Calu3 (cell line): Measurements from ENCODE around the gene WBP2. TPM values are rescaled to one million over a fixed set of nuclear protein-coding genes. Genes with fewer than 3 reads are reported as not detected.

Experiments used
- BruUV-seq: library from RNA; stranded (reverse); fragments of 400-500 nt; replicated peaks from 2 replicates; lab custom pipeline; 2021; lab: Mats Ljungman, UMichigan
- CTCF ChIA-PET: fragments of 300-600 bp; sonication (Branson Sonifier 250); formaldehyde crosslinking; loops from one replicate; lab custom pipeline; 2022; ENCODE audit warnings: antibody characterized with exemption; lab: Charles Lee
- DNase-seq: peaks from one replicate; pipeline ENCODE4 v3.0.0; 2022
- H3K27ac Mint-ChIP-seq: one replicate; pipeline ENCODE4 v1.8.0; 2022; ENCODE audit warnings: mixed read lengths; ENCODE audit not compliant: unreplicated experiment
- H3K27me3 Mint-ChIP-seq: one replicate; pipeline ENCODE4 v1.8.0; 2022; ENCODE audit warnings: mixed read lengths; ENCODE audit not compliant: unreplicated experiment
- H3K36me3 Mint-ChIP-seq: one replicate; pipeline ENCODE4 v1.8.0; 2022; ENCODE audit warnings: mild to moderate bottlenecking, moderate library complexity, mixed read lengths; ENCODE audit not compliant: insufficient read depth, unreplicated experiment
- H3K4me1 Mint-ChIP-seq: one replicate; pipeline ENCODE4 v1.8.0; 2022; ENCODE audit warnings: mild to moderate bottlenecking, low read depth, mixed read lengths; ENCODE audit not compliant: unreplicated experiment
- H3K4me3 Mint-ChIP-seq: one replicate; pipeline ENCODE4 v1.8.0; 2022; ENCODE audit warnings: mild to moderate bottlenecking, low read depth, moderate library complexity, mixed read lengths; ENCODE audit not compliant: unreplicated experiment
- H3K9me3 Mint-ChIP-seq: one replicate; pipeline ENCODE4 v1.8.0; 2022; ENCODE audit warnings: low read depth, mixed read lengths; ENCODE audit not compliant: unreplicated experiment
- intact Hi-C: fragments of 100-400 bp; cut with micrococcal nuclease; formaldehyde crosslinking; loops from one replicate; pipeline ENCODE4 v1.10.0; 2022; ENCODE audit not compliant: unreplicated experiment
- total RNA-seq: library from RNA; stranded (reverse); gene quantifications from 2 replicates; pipeline ENCODE4 v1.2.3, GENCODE V29; 2022
- TF ChIP-seq, protein P1 (sequence below): fragments of 200-600 bp; IDR thresholded peaks from one replicate; pipeline ENCODE4 v1.8.0; 2022; ENCODE audit warnings: antibody characterized with exemption; ENCODE audit not compliant: unreplicated experiment

The WBP2 gene
- total RNA-seq, 1 experiment from 2014 or later: 126 TPM

DNA sequence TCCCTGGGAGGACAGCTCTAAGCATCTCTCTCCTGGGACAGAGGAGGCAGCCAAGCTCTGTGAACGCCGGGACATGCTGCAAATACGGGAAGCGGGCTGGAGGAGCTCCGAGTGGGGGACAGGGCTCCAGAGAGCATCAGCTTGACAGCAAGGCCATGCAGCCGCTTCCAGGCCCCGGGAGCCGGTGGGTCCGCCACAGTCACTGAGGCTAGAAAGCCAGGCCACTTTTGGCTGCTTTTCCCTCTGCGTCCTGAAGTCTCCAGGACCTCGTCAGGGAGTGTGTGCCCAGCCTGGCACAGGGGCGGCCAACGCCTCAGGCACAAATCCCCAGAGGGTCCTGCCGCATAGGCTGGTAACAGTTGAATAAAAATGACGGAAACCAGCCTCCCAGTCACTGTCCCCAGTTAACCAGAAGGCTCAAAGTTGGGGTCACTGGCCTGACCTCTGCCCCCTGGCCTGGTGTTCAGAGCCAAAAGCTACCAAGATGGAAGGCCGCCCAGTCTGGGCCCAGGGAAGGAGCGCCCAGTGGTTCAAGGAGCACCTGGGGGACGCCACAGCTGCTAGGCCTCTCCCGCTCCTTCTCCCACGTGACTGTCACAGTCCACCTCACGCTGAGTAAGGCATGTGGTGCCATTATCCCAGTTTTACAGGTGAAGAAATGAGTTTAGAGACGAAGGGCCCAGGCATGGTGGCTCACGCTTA, 44.8 kb upstream of the WBP2 start:
- no peaks in the 10 kb centered on the region for H3K27me3 Mint-ChIP-seq
- no TSS peak for BruUV-seq

DNA sequence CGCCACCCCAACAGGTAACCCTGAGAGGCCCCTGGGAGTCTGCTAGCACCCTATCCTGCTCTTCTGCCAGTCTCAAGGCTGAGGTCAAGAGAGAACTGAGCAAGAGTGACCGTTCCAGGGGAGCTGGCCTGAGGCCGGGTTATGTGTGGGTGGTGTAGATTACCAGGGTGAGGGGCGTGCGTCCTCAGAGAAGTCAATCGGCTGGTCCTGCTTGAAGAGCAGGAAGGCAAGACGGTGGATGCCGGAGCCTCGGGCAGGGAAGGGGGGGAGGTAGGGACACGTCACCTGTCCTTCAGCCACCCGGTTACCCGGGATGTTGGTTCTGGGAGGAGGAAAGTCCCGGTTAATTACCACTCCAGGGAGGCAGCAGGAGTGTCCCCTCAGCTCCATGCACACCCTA, 44.2 kb upstream of the WBP2 start:
- Mint-ChIP-seq H3K27ac (no peak overlapping the region), H3K9me3 (no peaks in the 10 kb centered on the region), H3K4me3 (no peak overlapping the region), H3K36me3 (peaks cover 49% of the 10 kb centered on the region), H3K4me1 (peaks cover 12% of the 10 kb centered on the region), H3K27me3 (no peaks in the 10 kb centered on the region)
- CTCF ChIA-PET: interaction anchor here (0.6 to 1.0 kb wide), 3 partner anchors 44 to 127 kb away, joined by 3 to 4 read pairs (median 3); partner anchors contain the start of gene WBP2
- no TSS peak for BruUV-seq
- DNase-seq: no peak
- TF ChIP-seq, protein P1, sequence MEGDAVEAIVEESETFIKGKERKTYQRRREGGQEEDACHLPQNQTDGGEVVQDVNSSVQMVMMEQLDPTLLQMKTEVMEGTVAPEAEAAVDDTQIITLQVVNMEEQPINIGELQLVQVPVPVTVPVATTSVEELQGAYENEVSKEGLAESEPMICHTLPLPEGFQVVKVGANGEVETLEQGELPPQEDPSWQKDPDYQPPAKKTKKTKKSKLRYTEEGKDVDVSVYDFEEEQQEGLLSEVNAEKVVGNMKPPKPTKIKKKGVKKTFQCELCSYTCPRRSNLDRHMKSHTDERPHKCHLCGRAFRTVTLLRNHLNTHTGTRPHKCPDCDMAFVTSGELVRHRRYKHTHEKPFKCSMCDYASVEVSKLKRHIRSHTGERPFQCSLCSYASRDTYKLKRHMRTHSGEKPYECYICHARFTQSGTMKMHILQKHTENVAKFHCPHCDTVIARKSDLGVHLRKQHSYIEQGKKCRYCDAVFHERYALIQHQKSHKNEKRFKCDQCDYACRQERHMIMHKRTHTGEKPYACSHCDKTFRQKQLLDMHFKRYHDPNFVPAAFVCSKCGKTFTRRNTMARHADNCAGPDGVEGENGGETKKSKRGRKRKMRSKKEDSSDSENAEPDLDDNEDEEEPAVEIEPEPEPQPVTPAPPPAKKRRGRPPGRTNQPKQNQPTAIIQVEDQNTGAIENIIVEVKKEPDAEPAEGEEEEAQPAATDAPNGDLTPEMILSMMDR: no peak
- intact Hi-C loops: no loop called here

More for the DNA sequence above, 44.8 kb upstream of the WBP2 start:
- Mint-ChIP-seq H3K9me3 (no peaks in the 10 kb centered on the region), H3K4me1 (peaks cover 10% of the 10 kb centered on the region), H3K27ac (no peak overlapping the region), H3K36me3 (peaks cover 55% of the 10 kb centered on the region), H3K4me3 (no peak overlapping the region)
- no peak for DNase-seq
- CTCF ChIA-PET: interaction anchor here (1.0 kb wide), 1 partner anchor 45 kb away, joined by 4 read pairs; the partner anchor contains the start of gene WBP2
- TF ChIP-seq, protein P1: no peak
- intact Hi-C loops: no loop called here

DNA sequence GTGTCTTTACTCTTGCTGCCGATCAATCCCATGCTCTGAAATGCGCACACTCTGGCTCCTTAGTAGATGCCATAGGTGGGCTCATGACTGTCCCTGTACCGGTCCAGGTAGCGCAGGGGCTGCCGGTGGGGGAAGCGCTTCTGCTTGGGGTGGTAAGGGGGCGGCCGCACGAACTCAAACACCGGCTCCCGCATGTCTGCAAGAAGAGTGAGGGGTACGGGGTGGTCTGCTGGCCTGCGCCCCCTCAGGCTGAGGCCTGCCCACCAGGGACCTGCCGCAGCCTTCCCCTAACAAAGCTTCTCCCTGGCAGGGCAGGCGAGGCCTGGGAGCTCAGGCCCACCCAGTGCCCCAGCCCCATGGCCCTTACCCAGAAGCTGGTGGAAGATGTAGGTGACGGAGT, 43.7 kb upstream of the WBP2 start:
- no TSS peak for BruUV-seq
- Mint-ChIP-seq H3K27ac (no peak overlapping the region), H3K4me1 (peaks cover 12% of the 10 kb centered on the region), H3K9me3 (no peaks in the 10 kb centered on the region), H3K36me3 (peaks cover 44% of the 10 kb centered on the region), H3K27me3 (no peaks in the 10 kb centered on the region), H3K4me3 (no peak overlapping the region)
- TF ChIP-seq, protein P1: no peak
- intact Hi-C loops: no loop called here
- no peak for DNase-seq
- CTCF ChIA-PET: interaction anchor here (0.6 kb wide), 2 partner anchors 105 to 127 kb away, joined by 3 read pairs; no protein-coding TSS in a partner anchor

DNA sequence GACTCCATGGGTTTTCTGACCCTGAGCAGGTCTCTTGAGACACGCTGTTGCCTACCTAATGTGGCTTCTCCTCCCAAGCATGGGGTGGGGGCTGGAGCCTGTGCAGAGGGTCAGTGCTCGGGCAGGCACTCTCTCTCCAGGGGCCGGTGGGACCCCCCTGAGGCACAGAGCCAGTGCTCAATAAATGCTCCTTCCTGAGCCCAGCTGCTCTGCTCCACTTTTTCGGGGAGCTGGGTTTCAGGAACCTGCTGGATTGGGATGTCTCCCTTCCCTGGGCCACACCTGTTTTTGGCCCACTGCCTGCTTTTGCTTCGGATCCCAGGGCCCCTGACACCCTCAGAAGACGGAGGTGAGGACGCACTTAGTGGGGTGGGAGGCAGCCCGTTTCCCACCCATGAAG, 42.9 kb upstream of the WBP2 start:
- no peaks in the 10 kb centered on the region for H3K27me3 Mint-ChIP-seq
- no peak for DNase-seq
- peaks cover 43% of the 10 kb centered on the region for H3K36me3 Mint-ChIP-seq
- TF ChIP-seq, protein P1: no peak
- intact Hi-C loops: no loop called here
- no TSS peak for BruUV-seq
- no peak overlapping the region for H3K4me3 Mint-ChIP-seq
- CTCF ChIA-PET: no interaction called here
- H3K9me3 Mint-ChIP-seq: no peaks in the 10 kb centered on the region
- peaks cover 12% of the 10 kb centered on the region for H3K4me1 Mint-ChIP-seq
- H3K27ac Mint-ChIP-seq: no peak overlapping the region
